Activated T-helper 1 cell treated with anti-CD3 and anti-CD28 coated beads, Interleukin-2, amount 50 U/mL, for 16 hours (primary cell): Measurements from ENCODE around the gene MCEE.
"Not testable (repeated sequence)": the region's sequence is repeated elsewhere in the genome, so short reads cannot be mapped to it uniquely, and the experiment has no call there.

ENCODE experiments used
- DNase-seq, 2 donors: peaks; one replicate each; pipeline ENCODE4 v3.0.0-alpha.2; 2020; ENCODE audit warnings: low read depth in 1 of 2, low spot score in 1 of 2

The MCEE gene

DNA sequence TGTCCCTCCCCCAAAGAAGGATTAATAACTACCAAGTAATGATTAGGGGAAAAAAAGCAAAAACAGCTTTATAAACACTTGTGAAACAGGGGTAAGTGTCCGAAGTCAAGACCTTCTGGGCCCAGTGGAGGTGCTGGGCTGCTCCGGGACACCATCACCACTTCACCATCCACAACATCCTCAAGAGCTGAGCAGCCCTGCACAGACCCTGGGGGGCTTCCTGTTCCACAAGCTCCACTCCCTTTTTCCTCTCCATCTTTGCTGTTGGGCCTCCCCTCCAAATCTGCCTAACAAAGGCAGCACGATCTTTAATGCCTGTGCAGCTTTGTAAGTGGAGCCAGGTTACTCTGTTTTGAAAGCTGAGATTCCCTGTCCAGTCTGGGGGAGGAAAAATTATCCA is 46.7 kb downstream of the MCEE start:
- not testable (repeated sequence) for DNase-seq

DNA sequence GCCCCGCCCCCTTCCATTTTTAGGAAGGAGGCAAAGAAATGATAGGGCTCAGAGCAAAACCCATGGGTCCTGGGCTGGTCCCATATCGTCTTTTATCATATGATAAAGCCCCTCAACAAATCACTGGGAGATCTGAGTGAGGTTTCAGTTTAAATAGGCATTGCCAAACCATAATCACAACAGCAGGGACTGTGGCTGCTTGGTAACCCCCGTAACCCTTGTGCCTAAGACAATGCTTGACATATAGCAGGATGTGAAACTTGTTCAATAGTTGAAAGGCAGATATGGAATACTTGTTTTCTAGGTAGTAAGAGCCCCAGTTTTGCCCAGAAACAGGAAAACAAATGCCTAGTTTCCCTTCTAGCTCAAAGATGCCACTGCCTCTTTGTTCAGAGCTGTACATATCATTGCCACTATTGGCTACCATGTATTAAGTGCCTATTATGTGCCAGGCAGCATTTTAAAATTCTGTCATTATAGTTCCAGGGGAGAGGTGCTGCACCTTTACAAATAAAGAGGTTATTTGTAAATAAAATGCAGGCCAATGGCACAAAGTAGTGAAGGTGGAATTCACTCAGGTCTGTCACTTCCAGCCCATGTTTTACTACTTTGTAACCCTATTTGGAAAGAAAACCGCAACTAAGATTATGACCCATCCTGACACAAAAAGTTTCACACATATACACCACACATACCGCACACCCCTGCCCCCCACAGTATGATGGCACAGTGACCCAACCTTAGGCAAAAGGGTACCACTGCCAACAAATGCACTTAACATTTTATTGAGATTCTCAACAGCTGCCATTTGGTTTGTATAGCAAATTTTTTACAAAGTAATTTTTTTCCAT is 47.4 kb downstream of the MCEE start:
- DNase-seq = peak in 1 of 2 donors; percentile 35

DNA sequence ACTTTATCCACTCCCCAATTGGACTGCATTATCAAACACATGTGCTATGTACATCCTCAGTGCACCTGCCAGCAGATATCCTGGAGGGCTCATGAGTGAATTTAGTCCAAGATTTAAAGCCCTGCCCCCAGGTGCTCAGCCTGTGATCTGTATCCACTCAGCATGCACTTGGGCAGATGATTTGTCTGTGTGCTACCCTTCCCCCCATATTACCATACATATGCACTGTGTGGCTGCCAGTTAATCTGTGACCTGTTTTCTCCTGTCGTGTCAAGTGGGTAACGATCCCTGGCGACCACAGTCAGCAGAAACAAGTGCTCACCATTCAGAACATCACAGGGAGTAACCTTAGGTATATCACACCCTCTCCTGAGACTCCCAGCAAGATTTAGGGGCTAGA is 51.4 kb downstream of the MCEE start:
- DNase-seq = no peak

DNA sequence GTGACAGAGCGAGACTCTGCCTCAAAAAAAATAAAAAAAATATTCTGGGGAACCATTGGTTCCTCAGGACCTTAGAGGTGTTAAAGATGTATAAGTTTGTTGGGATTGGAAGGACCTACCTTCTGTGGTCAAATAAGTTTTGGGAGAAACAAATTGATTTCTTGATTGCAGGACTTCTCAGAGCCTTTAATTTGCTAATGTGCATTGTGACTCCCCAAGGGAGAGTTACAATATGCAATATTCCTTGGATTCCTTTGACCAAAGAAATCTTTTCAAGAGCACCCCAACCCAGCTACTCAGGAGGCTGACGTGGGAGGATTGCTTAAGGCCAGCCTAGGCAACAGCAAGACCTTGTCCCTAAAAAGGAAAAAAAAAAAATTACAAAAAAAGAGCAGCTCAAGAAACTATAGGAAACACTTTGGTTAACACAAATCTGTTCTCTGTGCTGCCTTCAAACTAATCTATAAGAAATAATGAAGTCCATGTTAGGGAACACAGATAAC is 55.1 kb downstream of the MCEE start:
- no peak for DNase-seq

DNA sequence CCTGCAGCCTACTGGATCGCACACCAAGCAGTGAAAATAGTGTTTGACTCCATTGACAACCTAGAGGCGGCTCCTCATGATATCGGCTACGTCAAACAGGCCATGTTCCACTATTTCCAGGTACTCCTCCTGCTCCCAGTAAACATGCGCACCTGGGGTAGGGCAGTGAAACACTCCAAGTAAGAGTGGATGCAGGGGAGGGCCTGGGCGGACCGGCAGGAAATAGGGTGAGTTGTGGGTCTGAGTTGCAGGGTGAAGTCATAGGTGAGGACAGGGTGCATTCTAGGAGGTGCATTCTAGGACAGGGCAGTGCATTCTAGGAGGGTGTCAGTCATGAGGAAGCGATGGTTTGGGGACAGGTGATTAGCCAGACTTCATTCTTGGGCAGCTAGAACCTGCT is 56.6 kb downstream of the MCEE start:
- DNase-seq = no peak

DNA sequence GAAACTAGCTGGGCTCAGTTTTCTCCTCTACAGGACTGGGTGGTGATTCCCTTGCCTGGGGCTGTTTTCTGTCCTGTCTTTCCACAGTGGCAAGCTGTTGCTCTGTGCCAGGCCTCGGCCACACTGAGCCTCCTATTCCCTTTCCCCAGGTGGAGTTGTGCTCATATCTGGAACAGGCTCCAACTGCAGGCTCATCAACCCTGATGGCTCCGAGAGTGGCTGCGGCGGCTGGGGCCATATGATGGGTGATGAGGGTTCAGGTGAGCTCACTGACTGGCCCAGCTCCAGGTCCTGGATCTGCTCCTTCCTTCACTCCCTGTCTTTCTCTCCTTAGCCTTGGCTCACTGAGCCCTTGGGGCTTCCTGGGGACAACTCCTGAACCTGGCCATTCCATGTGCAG is 57.5 kb downstream of the MCEE start:
- no peak for DNase-seq

DNA sequence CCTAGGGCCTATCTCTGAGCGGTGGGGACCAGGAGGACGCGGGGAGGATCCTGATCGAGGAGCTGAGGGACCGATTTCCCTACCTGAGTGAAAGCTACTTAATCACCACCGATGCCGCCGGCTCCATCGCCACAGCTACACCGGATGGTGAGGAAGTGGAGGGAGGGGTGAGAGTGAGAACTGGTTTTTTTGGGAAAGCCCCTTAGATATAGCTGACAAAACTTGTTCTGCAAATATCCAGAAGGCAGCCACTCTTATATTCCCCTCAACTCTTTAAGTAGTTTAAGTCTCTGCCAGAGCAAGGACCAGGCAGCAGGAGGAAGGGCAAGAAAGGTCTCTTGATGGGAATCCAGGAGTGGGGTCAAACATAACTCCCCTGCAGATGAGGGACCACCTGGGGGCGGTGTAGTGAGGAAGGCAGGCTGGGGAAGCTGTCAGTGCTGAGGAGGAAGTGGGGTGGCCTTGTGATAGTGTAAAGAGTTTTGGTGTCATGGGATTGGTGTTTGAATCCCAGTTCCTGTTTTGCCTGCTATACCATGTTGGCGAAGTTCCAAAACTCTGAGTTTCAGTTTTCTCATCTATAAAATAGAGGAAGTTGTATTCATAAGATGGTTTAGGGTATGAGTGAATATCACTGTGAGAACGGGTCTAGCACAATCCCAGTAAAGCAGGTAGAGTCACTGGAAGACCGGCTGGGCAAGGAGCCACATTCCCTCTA is 58.2 kb downstream of the MCEE start:
- DNase-seq = peak; percentile 15 to 48

DNA sequence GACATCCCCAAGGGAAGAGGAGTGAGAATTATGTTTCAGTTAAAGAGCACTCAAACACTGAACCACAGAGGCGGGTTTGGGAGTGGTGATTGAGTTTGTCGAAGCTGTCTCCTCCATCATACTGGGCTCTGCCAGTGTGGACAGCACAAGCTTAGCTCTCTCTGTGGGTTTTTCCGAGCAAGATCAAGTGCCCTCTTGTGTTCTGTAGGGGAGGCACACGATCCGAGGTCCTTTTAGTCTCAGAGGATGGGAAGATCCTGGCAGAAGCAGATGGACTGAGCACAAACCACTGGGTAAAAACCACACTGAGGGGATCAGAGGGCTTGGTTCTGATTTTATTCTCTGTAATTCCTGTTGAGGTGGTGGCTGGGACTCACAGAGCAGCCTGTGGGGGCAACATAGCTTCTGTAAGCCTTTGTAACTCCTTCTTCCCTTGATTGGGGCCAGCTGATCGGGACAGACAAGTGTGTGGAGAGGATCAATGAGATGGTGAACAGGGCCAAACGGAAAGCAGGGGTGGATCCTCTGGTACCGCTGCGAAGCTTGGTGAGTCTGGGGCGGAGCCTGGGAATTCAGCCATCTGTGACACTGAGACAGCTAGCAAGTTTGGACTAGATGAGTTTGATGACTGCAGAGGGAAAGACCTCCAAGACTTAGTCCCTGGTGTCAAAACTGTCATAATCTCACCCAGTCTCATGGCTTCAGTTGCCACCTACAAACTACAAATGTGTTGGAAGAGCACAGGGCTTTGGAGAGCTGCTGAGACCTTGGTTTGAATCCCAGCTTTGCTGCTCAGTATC is 59.5 kb downstream of the MCEE start:
- no peak for DNase-seq

DNA sequence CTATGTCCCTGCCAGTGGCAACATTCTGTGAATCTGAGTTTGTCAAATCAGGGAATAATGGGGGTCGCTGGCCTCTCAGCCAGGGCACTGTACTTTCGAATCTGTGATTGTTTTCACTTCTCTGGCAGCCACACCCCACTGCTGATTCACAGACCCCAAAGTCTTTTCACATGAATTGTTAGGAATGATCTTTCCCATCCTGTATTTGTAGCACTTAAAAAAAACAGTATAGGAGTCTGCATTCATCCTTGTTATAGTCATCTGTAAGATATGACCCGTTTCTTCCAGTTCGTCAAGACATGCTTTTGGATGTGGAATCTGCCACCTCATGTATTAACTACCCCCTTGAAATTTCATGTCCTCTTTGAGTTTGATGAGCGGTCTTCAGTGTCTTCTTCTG is 60.7 kb downstream of the MCEE start:
- no peak for DNase-seq

DNA sequence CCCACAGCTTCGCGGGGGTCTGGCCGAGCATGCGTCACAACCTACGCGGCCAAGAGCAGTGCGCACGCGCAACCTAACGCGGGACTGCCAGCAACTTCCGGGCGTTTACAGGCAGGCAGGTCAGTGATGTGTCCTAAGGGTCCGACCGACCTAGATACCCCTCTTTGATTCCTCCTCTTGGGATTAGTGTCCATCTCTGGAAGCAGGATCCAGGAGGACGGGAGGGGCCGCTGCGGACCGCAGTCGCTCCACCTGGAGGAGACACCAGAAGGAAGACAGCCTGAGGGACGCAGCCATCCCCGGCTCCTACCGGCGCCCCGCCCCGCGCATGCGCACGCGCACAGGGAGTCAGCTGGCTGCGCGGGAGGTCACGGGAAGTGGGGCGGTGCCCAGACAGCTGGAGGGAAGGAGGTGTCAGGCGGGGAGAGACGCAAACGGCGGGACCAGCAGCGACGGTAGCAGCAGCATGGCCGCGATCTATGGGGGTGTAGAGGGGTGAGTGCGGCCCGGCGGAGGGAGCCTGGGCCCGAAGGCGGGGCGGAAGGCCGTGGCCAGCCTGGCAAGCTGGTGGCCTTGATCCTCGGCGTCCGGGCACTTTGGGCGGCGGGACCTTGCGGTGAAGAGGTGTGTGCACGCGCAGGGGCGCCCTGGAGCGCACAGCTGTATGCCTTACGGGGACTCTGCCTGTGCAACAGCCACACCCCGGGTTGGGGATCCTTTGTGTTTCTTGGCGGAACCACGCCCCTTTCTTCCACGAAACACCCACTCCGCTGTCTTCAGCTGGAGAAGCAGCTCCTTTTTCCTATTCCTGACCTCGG is 61.6 kb downstream of the MCEE start, which contains the start of gene NAGK:
Gene NAGK, plus strand, starts transcription at position 431 of the 818 bp plus-strand sequence. Its CDS starts 36 bp downstream, at position 467.
- DNase-seq = peak; percentile 92 to 97

DNA sequence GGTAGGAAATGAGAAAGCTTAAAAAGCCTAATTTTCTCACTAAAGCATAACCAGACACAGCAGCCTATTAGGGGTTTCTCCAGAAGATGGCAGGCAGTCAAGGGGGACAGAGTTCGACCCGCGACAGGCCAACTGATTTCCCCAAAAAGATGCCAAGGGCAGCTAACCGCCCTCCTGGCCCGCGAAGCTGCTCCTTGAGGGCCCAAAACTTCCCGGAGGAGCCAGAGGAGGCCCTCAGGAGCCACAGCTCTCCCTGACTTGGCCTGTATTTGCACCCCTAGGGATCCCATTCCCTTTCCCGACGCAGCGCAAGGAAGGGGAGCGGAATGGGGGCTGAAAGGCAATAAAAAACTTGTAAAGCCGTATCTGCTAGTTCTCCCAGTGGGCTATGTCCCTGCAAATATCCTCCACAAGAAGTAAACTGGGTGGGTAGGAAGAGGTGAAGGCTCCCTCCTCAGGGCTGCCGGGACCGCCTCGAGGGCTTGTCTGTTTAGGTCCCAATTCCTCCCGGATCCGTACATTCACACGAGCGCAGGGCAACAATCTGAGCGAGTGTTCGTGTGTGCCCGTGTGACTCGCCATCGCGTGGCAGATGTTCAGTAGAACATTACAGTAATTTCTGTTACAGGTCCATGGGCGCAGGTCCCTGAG is 62.3 kb downstream of the MCEE start:
- no peak for DNase-seq

DNA sequence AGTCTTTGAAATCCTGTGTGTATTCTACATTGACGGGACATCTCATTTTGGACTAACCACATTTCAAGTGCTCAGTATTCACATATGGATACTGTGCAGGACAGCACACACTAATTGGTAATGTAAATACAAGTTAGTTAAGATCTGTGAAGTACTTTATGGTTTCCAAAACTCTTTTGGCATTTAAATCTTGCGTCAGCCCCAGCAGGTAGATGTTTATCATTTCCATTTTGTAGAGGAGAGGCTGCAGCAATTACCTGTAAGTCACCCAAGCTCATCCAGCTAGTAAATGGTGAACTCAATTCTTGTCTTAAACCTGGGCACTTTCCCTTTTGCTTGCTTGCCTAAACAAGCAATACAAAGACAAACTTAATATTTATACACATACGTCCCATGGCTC is 63.2 kb downstream of the MCEE start:
- no peak for DNase-seq

DNA sequence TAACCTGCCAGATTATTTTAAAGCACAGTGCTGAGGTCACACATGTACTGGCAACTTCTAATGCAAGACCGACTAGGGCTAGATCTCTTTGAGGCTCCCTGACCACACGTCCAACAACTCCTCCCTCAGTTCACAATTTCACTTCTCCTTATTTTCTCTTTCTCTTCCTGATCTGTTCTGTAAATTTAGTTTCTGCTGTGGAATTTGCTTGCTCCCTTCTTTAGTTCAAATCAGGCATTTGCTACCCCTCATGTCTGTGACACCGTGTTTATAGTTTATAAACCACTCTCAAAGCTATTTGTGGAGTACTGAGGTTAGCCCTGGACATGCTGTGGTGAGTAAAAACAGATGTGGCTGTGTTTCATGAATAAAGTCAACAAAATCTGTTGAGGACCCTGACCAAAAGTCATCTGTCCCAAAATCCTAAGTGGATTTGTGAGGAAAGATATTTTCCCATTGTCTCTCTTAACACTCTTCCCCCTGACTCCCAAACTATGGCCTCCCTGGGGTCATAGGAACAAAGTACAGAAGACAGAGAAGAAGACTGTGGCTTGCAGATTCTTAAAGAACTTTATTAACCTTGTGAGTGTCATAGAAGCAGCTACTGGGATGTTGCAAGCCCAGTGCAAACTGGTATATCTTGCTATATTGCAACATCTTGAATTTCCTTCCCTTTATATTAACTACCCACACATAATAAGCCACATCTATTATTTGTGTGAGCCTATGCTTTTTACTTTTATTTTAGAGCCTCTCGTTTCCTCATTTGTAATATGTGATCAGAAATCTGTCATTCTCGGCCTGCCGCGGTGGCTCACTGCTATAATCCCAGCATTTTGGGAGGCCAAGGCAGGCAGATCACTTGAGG is 65.0 kb downstream of the MCEE start:
- DNase-seq = no peak

DNA sequence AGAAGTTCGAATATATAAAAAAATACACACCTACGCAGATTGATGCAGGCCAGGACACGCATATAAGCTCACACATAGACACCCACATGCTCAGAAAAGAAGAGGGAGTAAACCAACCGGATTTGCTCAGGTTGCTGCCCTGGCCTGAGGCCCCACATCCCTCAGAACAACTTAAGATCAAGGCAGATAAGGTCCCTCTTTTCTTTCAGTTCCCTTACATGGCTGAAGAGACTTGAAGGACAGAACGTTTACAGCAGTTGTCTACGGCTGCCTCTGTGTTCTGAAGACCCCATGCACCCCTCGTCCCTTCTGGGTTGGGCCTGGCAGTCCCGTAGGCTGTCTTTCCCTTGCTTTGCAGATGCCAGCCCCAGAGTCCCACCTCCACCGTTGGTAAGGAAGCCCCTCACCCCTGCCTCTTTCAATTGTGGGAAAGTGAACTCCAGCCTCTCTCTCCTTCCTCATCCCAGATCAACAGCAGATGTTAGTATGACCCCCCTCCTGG is 65.9 kb downstream of the MCEE start:
- DNase-seq = no peak

DNA sequence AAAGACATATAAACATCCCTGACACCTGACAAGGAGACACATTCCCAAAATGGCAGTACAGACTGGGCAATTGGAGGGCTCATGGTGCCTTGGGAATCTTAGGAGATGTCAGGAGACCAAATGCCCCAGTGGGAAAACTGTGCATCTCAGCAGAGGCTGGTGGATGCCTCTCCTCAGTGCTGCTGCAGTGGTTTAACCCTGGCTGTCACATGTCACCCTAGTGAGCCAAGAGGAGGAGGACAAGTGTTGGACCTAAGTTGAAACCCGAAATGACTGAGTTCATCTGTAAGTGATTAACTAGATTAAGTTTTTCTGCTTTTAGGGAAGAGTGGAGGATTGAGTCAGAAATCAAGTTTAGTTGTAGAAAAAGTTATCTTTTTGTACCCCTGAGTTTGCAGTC is 66.8 kb downstream of the MCEE start:
- no peak for DNase-seq

DNA sequence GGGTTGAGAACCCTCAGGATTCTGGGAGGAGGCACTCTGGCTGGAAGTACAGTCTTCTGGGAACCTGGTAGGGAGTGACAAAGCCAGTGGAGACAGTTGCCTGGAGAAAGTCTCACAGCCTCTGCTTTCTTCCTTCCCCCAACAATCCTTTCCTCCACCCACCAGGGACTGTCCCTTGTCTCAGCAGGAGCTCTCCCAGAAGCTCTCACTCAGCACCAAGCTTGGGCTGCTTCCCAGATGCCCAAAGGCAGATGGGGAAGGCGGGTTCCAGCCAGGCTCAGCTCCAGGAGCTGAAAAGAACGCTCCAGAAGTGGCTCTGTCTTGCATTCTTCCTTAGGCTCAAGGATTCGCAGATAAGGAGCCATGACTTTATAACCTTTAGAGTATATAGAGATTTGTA is 69.2 kb downstream of the MCEE start:
- no peak for DNase-seq

DNA sequence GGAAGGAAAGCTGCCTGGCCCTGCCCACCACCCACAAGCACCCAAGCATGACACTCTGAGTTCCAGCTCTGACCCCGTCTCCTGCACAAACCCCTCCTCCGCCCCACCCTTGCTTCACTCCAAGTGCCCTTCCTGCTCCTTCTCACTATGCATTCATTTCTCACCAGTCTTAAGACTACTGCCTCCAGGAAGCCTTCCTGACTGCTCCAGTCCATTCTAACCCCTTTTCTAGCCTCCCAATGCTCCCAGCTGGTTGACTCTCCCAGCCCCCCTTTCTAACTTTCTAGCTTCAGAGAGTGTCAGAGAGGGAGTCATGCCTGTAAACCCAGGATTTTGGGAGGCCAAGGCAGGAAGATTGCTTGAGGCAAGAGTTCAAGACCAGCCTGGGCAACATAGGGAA is 69.8 kb downstream of the MCEE start:
- DNase-seq = no peak
